GM19468 (cell line): Measurements from ENCODE around the gene ZNF770.

Source experiments
- ATAC-seq: cut with Tn5 transposase; IDR thresholded peaks from one replicate; pipeline ENCODE4 v1.9.1; 2021; ENCODE audit warnings: mild to moderate bottlenecking, moderate library complexity, moderate number of reproducible peaks; ENCODE audit not compliant: unreplicated experiment; ENCODE audit errors: extremely low read depth

Gene ZNF770, protein sequence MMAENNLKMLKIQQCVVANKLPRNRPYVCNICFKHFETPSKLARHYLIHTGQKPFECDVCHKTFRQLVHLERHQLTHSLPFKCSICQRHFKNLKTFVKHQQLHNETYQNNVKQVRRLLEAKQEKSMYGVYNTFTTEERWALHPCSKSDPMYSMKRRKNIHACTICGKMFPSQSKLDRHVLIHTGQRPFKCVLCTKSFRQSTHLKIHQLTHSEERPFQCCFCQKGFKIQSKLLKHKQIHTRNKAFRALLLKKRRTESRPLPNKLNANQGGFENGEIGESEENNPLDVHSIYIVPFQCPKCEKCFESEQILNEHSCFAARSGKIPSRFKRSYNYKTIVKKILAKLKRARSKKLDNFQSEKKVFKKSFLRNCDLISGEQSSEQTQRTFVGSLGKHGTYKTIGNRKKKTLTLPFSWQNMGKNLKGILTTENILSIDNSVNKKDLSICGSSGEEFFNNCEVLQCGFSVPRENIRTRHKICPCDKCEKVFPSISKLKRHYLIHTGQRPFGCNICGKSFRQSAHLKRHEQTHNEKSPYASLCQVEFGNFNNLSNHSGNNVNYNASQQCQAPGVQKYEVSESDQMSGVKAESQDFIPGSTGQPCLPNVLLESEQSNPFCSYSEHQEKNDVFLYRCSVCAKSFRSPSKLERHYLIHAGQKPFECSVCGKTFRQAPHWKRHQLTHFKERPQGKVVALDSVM

DNA sequence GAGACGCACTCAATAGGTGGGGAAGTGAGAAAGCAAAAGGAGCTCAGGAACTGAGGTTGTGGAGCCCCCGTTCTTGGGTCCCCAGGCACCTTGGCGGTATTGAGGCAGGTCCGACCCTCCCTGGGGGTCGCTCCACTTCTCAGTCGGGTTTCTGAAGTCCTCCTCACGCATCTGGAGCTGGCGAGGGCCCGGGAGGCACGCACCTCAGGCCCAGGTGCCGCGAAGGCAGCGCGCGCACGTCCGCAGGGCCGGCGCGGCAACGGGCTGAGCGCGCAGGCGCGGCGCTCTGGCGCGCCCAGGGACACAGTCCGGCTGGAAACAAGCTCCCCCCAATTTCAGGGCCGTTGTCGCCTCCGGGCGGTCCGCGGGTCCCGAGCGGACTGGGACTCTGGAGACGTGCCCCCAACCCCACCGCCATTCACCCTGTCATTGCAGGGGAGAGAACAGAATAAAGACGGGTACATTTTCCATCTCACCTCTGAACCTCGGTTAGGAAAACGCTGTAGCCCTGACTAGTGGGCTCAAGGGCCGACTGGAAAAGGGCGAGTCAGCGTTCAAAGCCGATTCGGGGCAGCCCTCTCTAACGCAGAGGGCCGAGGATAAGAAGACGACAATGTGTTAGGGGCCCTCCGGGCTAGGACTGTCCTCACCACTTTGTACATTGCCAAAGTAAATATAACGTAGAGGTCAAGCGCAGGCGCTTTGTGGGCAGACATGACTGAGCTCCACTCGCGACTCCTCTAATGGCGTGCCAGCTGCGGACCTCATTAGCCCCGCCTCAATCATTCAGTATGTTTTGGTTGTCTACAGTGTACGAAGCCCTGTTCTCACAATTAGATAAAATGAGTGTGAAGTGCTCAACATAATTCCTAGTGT lies at the start of gene ZNF770:
TSS of gene ZNF770 (minus strand) at position 261 of the 876 bp plus-strand sequence. CDS start 4,853 bp downstream, outside the sequence.
- ATAC-seq: peak; percentile 63

DNA sequence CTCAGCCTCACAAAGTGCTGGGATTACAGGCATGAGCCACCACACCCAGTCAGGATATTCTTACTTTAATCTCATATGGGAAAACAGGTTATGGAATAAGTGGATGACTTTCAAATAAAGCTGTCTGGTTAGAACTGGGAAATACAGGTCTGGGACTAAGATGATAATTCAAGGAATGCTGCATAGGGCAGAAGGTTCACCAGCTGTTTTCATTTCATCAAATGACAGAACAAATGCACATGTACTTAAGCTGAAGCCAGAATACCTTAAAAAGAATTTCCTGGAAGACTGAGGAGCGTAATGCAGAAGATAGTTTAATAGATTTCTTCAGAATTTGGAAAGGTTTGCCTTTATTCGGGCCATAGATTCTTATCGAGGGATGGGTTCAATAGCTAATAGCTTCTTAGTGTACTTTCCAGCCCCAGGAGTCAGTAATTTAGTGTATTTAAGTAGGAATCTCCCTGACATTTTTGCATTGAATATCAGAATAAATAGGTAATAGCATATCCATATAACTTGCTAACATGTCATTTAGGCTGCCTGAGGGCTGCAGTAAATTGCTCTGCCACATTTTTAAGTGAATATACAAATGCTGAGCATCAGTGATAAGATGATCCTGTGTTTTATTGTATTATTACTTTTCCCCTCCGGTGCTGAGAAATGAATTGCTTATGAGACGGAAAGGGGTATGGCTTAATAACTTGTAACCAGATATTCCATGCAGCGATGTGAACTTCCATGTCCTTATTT lies 40.3 kb upstream of the ZNF770 start:
- no peak for ATAC-seq

DNA sequence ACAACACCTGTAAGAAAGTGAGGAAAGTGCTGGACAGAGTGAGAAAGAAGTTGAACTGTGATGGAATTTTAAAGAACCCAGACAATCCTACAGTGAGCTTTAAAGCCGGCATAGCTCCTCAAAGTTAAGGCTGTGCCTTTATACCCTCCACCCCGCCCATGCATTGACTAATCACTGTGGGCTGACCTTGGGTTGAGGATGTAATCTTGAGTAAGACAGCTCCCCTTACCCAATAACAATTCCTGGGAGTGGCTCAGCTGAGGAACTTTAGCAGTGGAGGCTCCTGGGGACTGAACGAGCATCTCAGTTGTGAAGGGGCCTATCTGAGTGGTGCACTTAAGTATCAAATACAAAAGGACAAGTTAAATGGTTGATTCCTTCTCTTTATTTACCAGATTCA lies 35.7 kb upstream of the ZNF770 start:
- ATAC-seq: no peak

DNA sequence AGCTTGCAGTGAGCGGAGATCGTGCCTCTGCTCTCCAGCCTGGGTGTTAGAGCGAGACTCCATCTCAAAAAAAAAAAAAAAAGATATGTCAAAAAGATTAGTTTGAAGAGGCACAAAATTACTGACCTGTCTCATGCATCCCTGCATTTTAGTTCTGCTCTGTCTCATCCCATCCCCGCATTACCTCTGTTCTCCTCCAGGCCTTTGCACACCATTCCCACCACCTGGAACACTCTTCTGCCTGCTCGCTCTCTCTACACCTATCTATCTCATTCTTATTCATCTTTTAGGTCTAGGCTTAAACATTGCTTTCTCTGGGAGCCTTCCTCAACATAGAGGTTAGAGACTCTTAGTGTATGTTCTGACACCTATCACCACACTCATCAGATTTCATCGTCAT lies 32.9 kb upstream of the ZNF770 start:
- no peak for ATAC-seq

DNA sequence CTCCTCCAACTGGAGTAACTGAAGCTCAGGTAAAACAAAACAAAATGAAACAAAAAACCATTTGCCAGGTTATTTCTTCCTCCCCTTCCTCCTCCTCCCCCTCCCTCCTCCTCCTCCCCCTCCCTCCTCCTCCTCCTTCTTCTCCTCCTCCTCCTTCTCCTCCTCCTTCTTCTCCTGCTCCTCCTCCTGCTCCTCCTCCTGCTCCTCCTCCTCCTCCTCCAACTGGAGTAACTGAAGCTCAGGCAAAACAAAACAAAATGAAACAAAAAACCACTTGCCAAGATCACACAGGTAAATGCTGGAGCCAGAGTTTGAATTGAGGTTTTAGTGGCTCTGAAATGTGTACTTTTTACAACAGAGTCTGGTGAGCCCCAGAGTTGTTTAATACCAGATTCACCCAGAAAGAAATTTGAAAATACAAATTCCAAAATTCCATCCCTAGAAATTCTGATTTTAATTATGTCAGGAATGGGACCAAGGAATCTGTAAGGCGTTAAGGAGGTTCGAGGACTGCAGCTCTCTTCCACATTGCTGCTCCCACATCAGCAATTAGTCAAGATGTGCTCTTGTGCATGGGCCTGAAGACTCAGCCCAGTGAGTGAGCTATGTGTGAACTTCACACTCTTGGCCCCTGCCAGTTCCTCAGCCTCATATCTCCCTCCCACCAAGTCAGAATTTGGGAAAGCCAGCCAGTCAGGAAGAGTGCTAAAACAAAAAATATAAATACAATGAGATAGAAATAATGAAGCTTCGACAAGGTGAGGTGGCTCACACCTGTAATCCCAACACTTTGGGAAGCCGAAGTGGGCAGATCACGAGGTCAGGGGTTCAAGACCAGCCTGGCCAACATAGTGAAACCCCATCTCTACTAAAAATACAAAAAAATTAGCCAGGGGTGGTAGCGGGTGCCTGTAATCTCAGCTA lies 31.6 kb upstream of the ZNF770 start:
- ATAC-seq: no peak

DNA sequence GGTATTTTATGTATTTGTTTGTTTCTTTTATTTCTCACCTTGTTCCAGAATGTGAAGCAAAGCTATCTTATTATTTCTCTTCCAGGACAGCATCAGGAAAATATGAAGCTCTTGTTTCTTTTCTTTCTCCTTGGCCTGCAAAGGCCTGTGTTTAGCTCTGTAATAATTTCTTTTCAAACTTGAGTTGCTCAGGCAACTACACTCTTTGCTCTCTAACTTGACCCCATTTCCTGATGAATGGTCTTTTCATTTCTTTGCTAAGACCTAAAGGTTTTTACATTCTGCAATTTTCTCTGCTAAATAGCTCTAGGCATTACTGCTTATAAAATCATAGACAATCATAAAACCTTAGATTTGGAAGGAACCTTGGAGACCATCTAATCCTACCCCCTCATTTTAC lies 26.2 kb upstream of the ZNF770 start:
- ATAC-seq: no peak

DNA sequence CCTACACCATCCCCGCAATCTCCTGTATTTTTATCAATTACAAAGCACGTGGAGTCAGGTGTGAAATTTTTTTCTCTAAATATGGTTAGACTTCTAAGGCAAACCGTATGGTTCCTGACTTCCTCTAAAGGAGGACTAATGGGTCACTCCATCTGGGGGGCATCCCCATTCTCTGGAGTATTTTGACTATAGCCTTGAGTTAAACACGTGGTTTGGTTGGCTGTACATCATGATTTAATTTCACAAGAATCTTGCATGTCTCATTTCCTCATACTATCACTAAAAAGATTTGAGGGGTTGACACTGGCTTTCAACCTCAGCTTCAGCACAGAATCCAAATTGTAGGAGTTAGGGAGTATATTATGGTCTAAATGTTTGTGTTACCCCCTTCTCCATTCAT lies 25.3 kb upstream of the ZNF770 start:
- ATAC-seq: no peak

DNA sequence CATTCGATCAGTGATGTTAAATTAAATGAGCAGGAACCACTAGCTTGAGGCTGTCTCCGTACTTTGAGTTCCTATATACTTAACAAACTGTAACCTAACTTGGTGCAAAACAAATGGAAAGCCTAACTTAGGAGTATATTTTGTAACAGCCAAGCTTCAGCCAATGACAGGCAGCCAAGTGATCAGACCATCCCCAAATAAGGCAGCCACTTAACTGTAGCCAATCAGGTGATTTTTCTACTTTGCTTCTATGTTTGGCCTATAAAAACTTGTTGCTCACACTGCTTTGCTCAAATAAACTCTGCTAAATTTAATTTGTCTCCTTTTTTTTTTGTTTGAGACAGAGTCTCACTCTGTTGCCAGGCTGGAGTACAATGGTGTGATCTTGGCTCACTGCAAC lies 19.3 kb upstream of the ZNF770 start:
- no peak for ATAC-seq

DNA sequence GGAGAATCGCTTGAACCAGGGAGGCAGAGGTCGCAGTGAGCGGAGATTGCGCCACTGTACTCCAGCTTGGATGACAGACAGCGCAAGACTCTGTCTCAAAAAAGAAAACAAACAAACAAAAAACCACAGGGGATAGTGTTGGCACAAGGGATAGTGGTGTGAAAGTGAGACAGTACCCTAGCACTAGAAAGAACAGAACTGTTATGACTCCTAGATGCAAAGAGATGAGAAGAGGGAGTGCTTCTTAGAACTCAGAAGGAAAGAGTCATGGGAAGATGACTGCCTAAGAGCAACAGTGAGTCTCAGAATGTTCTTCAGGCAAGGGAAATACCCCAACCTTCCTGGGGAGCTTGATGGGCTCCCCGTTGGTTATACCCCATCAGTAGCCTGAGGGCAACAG lies 17.8 kb upstream of the ZNF770 start:
- ATAC-seq: no peak

DNA sequence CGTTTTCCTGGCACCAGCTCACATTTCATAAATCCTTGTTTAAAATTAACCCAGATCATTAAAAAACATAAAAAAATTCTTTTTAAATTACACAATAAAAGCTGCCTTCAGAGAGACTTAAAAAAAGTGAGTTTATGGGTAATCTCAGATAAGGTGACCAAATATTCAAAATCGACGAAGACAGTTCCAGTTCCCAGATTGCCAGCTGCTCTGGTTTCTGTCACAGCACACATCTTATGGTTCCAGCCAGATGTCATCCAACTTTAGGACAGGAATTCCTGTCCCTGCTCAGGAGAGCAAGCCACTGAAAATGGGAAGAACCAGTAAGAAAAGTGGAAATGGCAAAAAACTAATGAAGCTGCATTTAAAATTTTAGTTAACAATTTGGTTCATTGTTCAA lies 15.8 kb upstream of the ZNF770 start:
- ATAC-seq: no peak

DNA sequence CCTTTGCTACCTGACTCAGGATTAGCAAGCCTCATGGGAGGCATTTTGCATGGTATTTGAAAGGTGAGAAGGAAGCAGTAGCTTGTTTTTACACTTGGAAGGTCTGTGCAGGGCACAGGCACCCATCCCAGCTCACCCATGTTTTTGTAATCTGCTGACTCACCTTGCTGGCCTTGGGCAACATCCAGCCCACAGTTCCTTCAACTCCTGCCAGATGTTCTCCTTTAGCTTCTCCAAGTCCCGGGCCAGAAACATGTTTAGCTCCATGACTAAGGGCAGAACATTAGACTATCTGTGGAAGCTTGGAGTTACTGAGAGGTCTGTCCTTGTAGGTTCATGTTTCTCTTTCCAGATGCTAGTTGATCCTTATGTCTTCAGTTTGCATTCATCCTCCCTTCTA lies 12.4 kb upstream of the ZNF770 start:
- no peak for ATAC-seq

DNA sequence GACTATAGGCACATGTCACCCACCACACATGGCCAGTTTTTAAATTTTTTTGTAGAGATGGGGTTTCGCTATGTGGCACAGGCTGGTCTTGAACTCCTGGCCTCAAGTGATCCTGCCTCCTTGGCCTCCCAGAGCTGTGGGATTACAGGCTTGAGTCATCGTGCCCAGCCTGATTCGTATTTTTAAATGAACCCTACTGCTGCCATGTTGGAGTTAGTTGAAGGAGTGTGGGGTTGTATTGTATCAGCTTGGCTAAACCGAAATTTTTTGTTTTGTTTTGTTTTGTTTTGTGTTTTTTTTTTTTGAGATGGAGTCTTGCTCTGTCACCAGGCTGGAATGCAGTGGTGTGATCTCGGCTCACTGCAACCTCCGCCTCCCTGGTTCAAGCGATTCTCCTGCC lies 11.8 kb upstream of the ZNF770 start:
- no peak for ATAC-seq

DNA sequence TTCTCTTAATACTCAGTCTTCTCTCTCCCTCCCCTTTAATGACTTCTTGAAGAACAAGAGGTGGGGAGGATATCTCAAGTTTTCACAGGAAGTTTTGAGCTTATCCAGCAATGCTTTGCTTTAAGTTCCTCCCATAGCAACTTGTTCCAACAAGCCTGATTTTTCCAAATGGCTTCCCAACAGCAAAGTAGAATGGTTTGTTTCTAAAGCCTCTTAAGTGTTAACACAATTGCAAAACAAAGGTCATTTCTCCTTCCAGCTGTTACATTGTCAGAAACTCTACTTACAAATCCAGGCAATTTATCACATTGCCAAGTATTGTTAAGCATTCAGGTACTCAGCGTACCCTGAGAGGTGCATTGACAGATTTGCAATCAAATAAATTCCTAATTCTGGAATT lies 6.8 kb upstream of the ZNF770 start:
- ATAC-seq: no peak

DNA sequence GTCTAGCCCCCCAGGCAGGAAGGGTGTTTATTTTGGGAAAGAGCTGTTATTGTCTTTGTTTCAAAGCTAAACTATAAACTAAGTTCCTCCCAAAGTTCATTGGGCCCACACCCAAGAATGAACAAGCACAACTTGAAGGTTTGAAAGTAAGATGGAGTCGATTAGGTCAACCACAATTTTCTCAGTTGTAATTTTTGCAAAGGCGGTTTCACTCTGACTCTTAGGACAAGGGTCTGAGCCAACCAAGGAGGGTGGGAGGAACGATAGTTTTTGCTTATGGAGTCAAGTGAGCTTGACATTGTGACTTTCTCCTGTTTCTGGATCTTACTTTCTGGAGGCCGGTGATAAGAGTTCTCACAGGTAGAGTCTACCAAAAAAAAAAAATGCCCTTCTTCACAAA lies 5.8 kb upstream of the ZNF770 start:
- peak; percentile 89 for ATAC-seq

DNA sequence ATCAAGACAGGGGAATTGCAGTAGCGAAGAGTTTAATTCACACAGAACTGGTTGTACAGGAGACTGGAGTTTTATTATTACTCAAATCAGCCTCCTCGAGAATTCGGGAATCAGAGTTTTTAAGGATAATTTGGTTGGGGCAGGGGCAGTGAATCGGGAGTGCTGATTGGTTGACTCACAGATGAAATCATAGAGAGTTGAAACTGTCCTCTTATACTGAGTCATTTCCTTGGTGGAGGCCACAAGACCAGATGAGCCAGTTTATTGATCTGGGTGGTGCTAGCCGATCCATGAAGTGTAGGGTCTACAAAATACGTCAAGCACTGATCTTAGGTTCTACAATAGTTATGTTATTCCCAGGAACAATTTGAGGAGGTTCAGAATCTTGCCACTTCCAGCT lies 5.3 kb upstream of the ZNF770 start:
- no peak for ATAC-seq

DNA sequence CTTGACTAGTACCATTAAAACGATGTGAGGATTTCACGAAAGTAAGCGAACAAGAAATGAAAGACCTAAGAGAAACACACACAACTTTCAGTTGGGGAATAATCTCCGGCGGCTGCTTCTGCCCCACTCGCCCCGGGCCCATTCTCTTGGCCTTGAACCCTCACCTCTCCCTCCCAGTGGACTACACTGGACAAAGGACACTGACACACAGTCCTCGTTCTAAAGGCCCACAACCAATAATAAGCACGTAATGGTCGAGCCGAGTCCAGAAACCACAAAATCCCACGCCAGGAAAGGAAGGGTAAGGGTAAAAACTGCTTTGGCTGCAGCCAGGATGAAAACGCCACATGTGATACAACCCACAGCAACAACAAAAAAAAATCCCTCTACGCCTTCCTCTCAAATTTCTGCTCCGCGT lies 469 bp downstream of the ZNF770 start:
- no peak for ATAC-seq

DNA sequence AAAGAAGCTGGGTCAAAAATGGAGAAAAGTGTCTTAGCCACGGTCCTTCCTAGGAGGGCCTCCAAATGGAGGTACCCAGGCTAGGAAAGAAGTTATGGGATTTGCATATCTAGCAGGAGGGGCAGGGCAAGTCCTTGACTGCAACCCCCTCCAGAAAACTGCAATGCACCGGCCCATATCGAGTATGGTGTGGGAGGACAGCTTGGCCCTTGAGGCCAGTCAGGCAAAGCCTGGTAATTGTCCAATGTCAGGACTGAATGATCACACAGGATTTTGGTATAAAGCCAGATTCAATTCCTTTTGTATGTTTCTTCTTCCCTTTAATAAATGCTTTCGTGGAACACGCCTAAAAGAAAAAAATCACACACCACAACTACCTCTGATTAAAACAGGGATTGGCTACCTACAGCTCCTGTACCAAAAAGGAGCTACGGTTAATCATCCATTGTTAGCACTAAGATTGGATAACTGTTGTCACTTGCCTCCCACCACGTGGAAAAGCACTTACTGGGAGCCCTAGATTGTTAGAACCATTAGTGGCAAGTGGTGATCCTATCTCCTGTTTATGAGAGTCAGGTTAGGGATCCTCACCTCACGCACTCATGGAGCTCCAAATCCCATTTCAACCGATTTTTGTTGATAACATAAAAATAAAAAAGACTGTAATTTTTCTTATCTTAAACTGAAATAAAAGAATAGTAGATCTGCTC lies 1.2 kb downstream of the ZNF770 start:
- ATAC-seq: no peak

DNA sequence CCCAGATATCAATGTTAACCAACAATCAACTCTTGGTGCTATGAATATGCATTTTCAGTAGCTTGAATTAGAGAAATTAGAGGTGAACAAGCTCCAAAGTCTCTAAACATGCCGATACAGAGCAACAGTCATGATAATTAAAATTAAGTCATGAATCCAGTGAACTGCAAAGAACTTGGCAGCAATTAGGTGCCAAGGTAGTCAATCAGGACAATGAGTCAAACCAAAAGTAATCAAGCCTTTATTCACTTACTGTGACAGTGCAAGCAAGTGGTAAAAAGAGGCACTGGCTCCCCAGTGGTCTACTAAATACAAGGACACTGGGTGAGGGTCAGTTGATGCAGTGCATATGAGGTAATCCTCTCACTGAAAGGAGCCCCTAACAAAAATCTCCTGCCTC lies 1.8 kb downstream of the ZNF770 start:
- no peak for ATAC-seq
